Measurements from ENCODE around the gene DNAH11.

- TF ChIP-seq CTCF (IDR thresholded peaks at IDR 0.05) = no peak
- TF ChIP-seq POLR2A (IDR thresholded peaks at IDR 0.05) = no peak
These were observed 74.1 kb downstream of the DNAH11 start for GRCh38 chr7:21616796-21617436.
